Stimulated activated naive CD4-positive, alpha-beta T cell (primary cell): ENCODE measurements around the gene PCYT2.
A peak's percentile ranks its signal among the peaks of the same experiment; 100 is the strongest.
"Not testable (repeated sequence)": the region's sequence is repeated elsewhere in the genome, so short reads cannot be mapped to it uniquely, and the experiment has no call there.

Experiments
- DNase-seq, 6 experiments: peaks; one replicate each; lab custom pipeline; 2025; lab: John Stamatoyannopoulos, UW

Gene PCYT2

GRCh38 chr17:81911277-81911961, at the start of gene PCYT2:
Gene PCYT2 (minus strand): TSS chr17:81911399. CDS start chr17:81911355, 44 bp downstream.
- peak; percentile 82 to 95 (median 92) for DNase-seq

GRCh38 chr17:81960130-81960958, 49.1 kb upstream of the PCYT2 start:
- peak in 3 of 6 experiments; percentile 29 to 38 (median 36) for DNase-seq

GRCh38 chr17:81959362-81960129, 48.3 kb upstream of the PCYT2 start:
- peak; percentile 58 to 88 (median 80) for DNase-seq

GRCh38 chr17:81958633-81959342, 47.6 kb upstream of the PCYT2 start:
- no peak for DNase-seq

GRCh38 chr17:81957691-81958432, 46.7 kb upstream of the PCYT2 start:
- DNase-seq, result no peak

- no peak for DNase-seq
Measured at GRCh38 chr17:81956607-81957589, 45.7 kb upstream of the PCYT2 start.

GRCh38 chr17:81955756-81956544, 44.8 kb upstream of the PCYT2 start:
- no peak for DNase-seq

- DNase-seq, result no peak
Measured at GRCh38 chr17:81955058-81955681, 44.0 kb upstream of the PCYT2 start.

- DNase-seq, result no peak
Measured at GRCh38 chr17:81954131-81955057, 43.2 kb upstream of the PCYT2 start.

GRCh38 chr17:81953443-81953842, 42.2 kb upstream of the PCYT2 start:
- not testable (repeated sequence) for DNase-seq

- no peak for DNase-seq
Measured at GRCh38 chr17:81952792-81953228, 41.6 kb upstream of the PCYT2 start.

- no peak for DNase-seq
Measured at GRCh38 chr17:81951785-81952684, 40.8 kb upstream of the PCYT2 start.

GRCh38 chr17:81950501-81950900, 39.3 kb upstream of the PCYT2 start:
- DNase-seq, result no peak

- no peak for DNase-seq
Measured at GRCh38 chr17:81948635-81949378, 37.6 kb upstream of the PCYT2 start.

- no peak for DNase-seq
Measured at GRCh38 chr17:81947189-81947588, 36.0 kb upstream of the PCYT2 start, which contains the start of gene MYADML2. Gene MYADML2 (minus strand): TSS chr17:81947233. CDS start chr17:81941741, 5,492 bp downstream.
